ENCODE measurements around the gene TDRD1.

TDRD1 gene

DNA sequence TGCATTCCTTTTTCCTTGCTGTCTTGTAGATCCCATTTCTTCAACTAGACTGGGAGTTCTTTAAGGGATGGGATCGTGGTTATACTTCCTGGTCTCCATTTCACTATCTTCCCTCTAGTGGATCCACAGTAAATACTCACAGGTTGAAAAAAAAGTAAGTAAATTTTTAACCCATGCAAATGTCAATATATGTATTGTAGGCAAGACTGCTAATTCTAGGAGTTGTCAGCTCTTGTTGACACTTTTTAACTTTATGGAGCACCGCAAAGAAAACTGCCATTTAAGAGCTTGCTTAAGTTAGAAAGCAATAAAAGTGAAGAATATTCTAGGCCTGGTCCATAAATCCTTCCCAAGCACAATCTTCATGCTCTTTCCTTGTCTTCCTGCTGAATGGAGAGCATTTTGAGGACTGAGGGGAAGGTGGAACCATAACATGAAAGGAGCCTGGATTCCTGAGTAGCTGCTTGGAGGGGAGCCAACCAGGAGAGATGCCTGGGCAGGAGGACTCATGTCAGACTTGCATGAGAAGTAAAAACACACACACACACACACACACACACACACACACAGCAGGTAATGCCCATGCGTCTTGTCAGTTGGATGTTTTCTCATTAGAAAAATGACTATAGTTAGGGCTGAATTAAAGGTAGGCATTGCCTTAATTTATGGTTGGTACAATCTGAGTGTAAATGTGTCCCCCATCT is 92.1 kb downstream of the TDRD1 start:
- DNase-seq = no peak

GRCh38 chr10:114271779-114272167 is 92.6 kb downstream of the TDRD1 start:
- no peak for DNase-seq

DNA sequence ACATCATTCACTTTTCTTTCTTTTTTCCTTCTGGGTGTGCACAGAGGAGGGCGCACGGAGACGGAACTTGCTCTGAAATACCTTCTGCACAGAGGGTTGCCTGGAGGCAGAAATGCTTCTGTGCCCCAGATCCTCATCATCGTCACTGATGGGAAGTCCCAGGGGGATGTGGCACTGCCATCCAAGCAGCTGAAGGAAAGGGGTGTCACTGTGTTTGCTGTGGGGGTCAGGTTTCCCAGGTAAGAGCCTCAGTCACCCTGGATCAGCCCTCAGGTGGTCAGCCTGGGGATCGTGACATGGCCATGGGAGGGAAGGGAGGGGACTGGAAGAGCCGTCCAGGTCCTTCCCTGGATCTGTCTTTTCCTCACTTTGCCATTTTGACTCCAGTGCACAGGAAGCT is 93.5 kb downstream of the TDRD1 start:
- no peak for DNase-seq

DNA sequence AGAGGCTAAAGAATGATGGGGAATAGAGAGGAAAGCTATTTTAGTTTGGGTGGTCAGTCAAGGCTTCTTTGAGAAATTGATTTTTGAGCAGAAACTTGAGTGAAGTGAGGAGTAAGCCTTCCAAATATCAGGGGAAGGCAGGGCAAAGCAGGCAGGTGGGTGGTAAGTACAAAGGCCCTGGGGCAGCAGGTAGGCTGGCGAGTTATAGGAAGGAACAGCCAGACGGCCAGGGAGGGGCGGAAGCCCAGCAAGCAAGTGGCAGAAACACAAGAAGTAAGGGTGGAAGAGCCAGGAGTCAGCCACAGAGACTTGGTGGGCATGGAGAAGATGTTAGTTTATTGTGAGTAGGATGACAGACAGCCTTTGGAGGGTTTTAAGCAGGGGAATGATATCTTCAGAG is 94.8 kb downstream of the TDRD1 start:
- DNase-seq = no peak

- no peak for DNase-seq
Observed at GRCh38 chr10:114274616-114275453, 95.7 kb downstream of the TDRD1 start.

DNA sequence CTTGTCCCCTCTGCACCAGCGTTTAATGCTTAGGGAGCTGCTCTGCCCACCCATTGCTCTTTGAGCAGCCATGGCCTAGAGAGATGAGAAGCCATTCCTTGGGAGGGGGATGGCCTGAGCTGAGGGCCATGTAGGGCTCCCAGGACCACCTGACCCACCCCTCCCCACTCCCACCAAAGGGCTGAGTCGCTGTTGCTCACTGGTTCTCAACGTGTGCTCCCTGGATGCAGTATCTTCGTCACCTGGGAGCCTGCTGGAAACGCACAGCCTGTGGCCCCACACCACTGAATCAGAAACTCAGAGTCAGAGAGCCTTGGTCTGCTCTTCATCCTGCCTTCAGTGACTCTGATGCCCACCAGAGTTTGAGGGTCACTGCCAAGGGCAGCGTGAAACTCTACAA is 96.9 kb downstream of the TDRD1 start:
- no peak for DNase-seq

DNA sequence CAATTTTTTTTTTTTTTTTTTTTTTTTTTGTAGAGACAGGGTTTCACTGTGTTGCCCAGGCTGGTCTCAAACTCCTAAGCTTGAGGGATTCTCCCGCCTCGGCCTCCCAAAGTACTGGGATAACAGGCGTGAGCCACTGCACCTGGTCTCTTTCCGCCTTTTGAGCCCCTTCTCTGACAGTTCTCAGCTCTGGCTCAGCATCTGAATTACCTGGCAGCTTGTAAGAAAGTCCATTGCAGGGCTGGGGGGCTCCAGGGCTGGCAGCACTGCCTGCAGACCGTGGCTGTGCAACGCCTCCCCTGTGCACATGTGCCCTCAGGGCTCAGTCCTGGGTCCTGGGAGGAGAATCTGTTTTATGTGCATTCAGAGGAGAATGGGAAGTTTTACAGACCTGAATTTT is 97.5 kb downstream of the TDRD1 start:
- no peak for DNase-seq

DNA sequence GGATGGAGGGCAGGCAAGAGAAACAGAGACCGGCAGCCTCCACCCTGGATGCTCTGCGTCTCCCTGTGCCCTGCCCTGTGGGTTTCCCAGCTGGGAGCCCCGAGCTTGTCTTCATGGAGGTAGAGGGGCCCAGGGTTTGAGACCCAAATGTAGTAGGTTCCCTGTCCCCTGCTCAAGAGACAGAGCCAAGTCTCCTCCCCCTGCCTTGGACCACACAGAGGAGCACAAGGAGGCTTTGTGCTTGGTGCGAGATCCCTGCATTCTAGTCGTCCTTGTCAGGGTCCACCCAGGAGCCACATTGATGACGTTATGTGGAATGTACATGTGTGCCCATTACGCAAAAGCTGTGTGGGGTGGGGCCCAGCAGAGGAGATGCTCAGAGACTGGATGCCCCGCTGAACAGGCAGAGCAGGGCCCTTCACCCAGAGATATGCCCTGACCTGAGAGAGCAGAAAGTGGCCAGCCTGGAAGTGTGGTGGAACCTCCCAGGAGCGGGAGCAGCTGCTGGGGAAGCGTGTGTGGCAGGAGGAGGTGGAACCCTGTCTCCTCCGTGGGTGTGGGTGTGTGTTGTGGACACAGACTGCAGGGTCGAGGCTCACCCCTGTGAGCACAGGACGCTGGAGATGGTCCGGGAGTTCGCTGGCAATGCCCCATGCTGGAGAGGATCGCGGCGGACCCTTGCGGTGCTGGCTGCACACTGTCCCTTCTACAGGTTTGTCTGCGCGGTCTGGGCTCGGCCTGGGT is 99.2 kb downstream of the TDRD1 start:
- no peak for DNase-seq

DNA sequence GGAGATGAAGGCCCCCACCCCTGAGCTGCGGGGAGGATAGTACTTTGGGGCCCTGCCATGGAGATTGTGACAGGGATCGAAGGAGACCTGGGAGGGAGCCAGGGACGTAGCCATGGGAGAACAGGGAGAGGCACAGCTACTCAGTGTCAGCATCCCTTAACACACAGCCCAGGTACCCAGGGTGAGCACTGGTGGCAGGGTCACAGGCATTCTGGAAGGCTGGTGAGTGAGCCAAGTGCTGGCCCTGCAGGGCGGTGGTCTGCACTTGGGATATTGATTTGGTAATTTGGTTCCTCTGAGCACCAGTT is 99.7 kb downstream of the TDRD1 start:
- DNase-seq = no peak

DNA sequence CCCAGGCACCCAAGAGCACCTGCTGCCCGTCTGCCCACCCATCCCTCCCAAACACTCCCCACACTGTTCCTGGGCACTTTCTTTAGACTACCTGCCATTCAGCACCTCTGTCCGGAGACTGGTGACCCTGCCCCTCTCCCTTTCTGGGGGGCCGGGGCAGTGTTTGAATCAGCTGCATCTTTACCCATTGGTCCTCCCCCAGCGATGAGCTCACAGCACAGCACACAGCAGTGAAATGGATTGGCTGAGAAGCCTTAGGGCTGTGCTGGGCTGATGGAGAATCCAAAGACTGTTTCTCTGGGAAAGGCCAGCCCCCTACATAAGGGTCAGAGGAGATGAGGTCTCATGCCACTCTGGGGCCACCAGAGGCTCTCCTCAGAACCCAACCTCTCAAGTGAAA is 100.1 kb downstream of the TDRD1 start:
- DNase-seq = no peak

DNA sequence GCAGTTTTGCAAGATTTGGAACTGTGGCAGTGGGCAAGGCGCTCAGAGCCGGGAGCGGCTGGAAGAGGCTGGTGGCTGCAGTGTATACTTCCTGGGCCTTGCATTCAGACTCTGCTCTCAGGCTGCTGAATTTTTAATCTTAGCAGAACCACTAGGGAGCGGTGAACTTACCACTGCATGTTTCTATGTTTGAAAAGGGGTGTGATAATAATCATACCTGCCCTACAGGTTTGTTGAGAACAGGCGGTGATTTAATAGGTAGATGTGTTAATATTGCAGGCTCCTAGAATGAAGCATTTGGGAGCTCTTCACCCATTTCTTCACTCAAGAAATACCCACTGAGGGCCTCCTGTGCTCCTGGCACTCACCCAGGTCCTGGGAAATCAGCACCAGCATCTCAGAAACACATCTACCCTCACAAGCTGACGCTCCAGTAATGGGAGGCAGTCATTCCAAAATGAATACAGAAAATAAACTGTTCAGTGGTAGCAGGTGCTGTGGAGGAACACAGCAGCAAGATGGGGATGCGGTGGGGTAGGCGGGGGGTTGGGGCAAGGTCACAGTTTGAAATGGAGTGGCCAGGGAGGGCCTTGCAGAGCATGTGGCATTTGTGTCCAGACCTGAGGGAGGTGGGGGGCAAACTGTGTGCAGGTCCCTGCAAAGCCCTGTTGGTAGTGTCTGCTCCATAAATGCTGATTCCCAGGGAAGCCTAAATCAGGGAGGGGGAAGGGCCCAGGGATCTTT is 100.9 kb downstream of the TDRD1 start:
- no peak for DNase-seq

- DNase-seq = no peak
Observed at GRCh38 chr10:114281006-114281405, 101.9 kb downstream of the TDRD1 start.

DNA sequence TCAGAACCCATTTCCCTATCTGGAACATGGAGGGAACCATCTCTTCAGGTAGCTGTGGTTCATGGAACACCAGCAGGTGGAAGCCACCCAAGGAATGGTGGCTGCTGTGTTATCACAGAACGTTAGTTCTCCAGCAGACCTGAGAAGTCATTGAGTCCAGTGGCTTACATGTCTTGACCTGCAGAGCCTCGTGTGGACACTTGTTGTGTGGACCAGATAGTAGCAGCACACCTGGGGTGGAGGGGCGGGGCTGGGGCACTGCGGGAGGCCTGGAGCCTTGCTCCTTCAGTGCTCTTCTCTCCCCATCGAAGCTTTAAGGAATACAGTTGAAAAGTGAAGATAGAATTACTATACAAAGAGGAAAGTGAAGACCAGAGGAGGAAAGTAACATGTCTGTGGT is 102.3 kb downstream of the TDRD1 start:
- no peak for DNase-seq

Data from stimulated activated CD8-positive, alpha-beta memory T cell treated with anti-CD3 and anti-CD28 coated beads, Interleukin-4, amount 100 ng/mL, for 48 hours (primary cell).